Skeletal muscle tissue (tissue), 4 donors: ENCODE data around the gene CPXM1. TPM values are rescaled to one million over a fixed set of nuclear protein-coding genes. Genes with fewer than 3 reads are reported as not detected.
A peak's percentile ranks its signal among the peaks of the same experiment; 100 is the strongest.

Experiments
- H3K27ac ChIP-seq: one replicate; pipeline ENCODE4 v1.7.0; 2013; ENCODE audit warnings: mild to moderate bottlenecking, low read depth, low read length, inconsistent platforms
- H3K27me3 ChIP-seq, 3 donors: one replicate each; pipeline ENCODE4 v1.7.0; 2013; ENCODE audit warnings: low read length in 3 of 3; ENCODE audit not compliant: control insufficient read depth in 3 of 3, insufficient read depth in 3 of 3
- H3K36me3 ChIP-seq, 3 donors: one replicate each; pipeline ENCODE4 v1.7.0; 2013; ENCODE audit warnings: low read length in 3 of 3; ENCODE audit not compliant: control insufficient read depth in 3 of 3, insufficient read depth in 3 of 3
- H3K4me1 ChIP-seq, 3 donors: one replicate each; pipeline ENCODE4 v1.7.0; 2013; ENCODE audit warnings: low read length in 3 of 3, mild to moderate bottlenecking in 3 of 3; ENCODE audit not compliant: control insufficient read depth in 3 of 3, insufficient read depth in 3 of 3
- H3K4me3 ChIP-seq, 3 donors: one replicate each; pipeline ENCODE4 v1.7.0; 2013; ENCODE audit warnings: low read length in 3 of 3
- H3K9ac ChIP-seq, 3 donors: one replicate each; pipeline ENCODE4 v1.7.0; 2013; ENCODE audit warnings: low read length in 3 of 3, mild to moderate bottlenecking in 3 of 3, moderate library complexity in 2 of 3, low read depth in 1 of 3
- H3K9me3 ChIP-seq, 3 donors: one replicate each; pipeline ENCODE4 v1.7.0; 2013; ENCODE audit warnings: low read length in 3 of 3; ENCODE audit not compliant: control insufficient read depth in 3 of 3
- total RNA-seq: library from RNA; depleted of rRNA; stranded (reverse); fragments of >200 nt; gene quantifications from one replicate; pipeline ENCODE4 v1.2.3, GENCODE V29; 2014
- donor health status: Osteomylitis.

Gene CPXM1
- total RNA-seq, 1 donor from 2014 or later = 26.1 TPM

DNA sequence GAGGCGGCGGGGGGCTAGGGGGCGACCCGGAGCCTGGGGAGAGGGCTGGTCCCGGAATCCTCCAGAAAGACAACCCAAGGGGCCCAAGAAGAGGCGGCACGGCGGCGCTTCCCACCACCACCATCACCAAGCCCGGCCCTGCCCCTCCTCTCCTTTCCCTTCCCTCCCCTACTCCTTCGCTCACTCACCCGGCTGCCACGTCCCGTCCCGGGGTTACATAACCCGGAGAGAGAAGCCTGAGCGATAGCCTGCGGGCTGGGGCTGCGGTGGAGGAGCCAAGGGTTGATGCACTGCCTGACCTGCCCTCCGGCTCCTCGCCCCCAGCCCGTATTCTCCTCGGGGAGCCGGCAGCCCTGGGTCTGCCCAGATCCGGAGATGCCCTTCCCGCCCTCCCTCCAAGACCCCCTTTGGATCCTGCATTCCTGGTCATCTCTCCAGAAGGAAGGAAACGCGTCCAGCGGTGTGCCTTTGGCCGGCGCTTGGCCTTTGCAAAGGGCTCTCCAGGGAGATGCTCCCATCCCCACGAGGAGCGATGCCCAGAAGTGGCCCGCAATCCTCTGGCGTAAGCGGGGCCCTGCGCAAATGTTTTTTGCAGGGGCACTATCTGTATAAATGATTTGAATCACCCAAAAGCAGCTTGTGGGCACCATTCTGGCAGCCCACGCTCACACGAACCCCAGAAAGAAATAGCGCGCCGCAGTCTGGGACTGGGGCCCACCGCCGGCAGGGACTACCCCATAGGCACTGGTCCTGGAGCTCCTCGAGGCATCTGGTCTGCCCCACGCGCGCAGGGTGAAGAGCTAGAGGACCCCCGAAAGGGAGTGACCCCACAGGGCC, 4.6 kb upstream of the CPXM1 start:
- Histone ChIP-seq H3K27ac (no peak overlapping the region), H3K9me3 (no peaks in the 10 kb centered on the region), H3K4me1 (peaks cover 0 to 6% (median 2%) of the 10 kb centered on the region in 3 donors), H3K27me3 (peaks cover 44 to 63% (median 59%) of the 10 kb centered on the region in 3 donors), H3K36me3 (no peaks in the 10 kb centered on the region), H3K9ac (no peak overlapping the region), H3K4me3 (no peak overlapping the region)

DNA sequence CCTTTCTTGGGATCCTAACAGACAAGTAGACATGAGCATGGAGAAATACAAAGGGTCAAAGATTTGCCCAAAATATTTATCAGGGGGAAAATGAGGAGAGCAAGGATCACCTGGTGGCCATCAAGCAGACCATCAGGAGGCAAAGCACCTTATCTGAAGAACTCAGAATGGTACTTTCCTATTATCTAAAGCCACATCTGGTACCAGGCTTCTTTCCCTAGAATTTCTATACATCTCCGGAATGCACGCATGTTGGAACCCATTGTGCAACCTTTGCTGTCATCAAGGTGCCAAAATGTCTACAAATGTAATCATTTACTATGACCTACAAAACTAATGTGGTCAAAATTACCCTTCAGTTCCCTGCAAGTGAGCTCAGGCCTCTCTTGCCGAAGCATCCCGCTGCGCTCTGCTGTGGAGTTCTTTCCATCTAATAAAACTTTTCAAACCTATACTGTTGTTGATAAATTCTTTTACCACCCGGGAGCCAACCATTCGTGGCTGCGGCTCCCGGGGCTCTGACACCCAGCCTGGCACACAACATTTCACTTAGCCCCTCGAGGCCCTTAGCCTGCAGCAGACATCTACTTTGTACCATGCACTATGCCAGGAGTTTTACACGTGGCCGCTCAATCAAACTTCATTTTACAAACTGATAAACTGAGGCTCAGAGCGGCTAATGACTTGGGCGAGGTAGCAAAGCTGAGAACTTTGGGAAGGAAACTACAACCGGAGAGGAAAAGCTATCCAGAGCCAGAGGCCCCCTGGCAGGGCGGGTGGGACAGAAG, 3.8 kb upstream of the CPXM1 start:
- Histone ChIP-seq H3K9ac (no peak overlapping the region), H3K27me3 (peaks cover 51 to 71% (median 67%) of the 10 kb centered on the region in 3 donors), H3K36me3 (no peaks in the 10 kb centered on the region), H3K4me3 (no peak overlapping the region), H3K9me3 (no peaks in the 10 kb centered on the region), H3K4me1 (peaks cover 3 to 11% (median 4%) of the 10 kb centered on the region in 3 donors), H3K27ac (no peak overlapping the region)

DNA sequence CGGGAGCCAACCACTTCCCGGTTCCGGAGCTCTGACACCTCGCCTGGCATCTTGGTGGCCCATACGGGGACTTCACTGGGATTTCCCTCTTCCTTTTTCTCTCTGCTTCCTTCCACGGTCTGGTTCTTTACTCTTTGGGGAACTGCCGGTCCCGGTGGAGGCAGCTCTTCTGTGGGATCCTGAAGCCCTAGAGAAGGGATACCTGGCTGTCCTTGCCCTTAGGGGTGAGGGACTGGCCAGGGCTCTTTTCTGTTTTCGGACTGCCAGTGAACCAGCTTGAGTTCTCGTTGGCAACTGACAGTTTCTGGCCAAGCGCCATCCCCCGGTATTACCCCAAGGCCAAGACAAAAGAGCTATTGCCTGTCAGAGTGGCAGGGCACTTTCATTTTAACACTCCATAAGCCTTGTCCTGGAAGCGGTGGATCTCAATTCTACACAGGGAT, 880 bp upstream of the CPXM1 start:
- peaks cover 59 to 80% (median 74%) of the 10 kb centered on the region in 3 donors for H3K27me3 ChIP-seq
- H3K4me3 ChIP-seq = no peak overlapping the region
- no peaks in the 10 kb centered on the region for H3K9me3 ChIP-seq
- peaks cover 3 to 11% (median 4%) of the 10 kb centered on the region in 3 donors for H3K4me1 ChIP-seq
- no peak overlapping the region for H3K9ac ChIP-seq
- H3K27ac ChIP-seq = no peak overlapping the region
- no peaks in the 10 kb centered on the region for H3K36me3 ChIP-seq

DNA sequence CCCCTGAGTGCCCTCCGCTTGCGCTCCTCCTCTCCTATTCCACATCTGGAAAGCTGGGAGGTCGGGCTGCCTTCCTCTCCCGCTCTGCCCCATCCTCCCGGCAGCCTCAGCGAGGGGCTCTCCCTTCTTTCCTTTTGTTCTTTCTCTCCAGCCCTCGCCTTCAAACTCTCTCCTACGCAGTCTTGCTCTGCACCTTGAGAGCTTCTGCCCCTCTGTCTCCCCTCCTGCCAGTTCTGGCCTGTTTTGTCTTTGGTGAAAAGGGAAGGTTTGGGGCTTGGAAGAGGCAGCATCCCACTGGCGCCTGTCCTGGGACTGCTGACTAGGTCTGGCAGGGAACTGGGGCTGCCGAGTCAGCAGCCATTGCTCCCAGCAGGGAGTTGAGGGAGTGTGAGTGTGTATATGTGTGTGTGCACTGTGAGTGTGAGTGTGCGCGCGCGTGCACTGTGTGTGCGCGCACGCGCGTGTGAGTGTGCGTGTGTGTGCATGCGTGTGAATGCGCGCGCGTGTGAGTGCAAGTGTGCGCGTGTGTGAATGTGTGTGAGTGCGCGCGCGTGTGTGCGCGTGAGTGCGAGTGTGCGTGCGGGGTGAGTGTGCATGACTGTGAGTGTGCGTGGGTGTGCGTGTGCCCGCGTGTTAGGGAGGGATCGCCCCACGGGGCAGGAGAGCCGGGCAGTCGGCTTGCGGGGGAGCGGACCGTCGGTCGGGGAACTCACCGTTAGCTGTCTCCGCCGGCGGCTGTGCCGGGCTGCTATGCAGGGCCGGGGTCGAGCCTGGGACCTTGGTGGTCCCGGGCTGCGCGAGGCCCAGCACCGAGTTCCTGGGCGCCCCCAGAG, 523 bp downstream of the CPXM1 start:
- H3K4me3 ChIP-seq = peak overlapping the region; percentile 26 to 64 (median 41)
- no peaks in the 10 kb centered on the region for H3K9me3 ChIP-seq
- H3K4me1 ChIP-seq = peaks cover 3 to 11% (median 4%) of the 10 kb centered on the region in 3 donors
- peak overlapping the region in 1 of 3 donors; percentile 43 for H3K9ac ChIP-seq
- no peaks in the 10 kb centered on the region for H3K36me3 ChIP-seq
- no peak overlapping the region for H3K27ac ChIP-seq
- peaks cover 49 to 76% (median 64%) of the 10 kb centered on the region in 3 donors for H3K27me3 ChIP-seq

DNA sequence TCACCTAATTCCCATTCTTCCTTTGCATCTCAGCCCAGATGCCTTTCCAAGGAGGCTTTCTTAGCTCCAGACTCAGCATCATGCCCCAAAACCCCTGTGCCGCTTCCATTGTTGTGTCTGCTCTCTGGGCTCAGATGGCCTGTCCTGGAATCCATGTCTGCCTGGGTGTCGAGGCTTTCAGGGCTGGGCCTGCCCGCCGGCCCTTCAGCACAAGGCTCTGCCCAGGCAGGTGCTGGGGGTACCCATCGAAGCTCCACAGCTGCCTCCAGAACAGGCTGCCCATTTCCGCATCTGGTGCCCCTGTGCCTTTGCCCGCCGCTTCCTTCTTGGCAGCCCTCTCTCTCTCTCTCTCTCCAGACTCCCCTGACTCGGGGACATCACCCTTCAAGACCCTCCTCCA, 1.2 kb downstream of the CPXM1 start:
- H3K36me3 ChIP-seq = no peaks in the 10 kb centered on the region
- H3K27me3 ChIP-seq = peaks cover 50 to 76% (median 61%) of the 10 kb centered on the region in 3 donors
- H3K4me3 ChIP-seq = peak overlapping the region in 1 of 3 donors; percentile 26
- peaks cover 3 to 11% (median 4%) of the 10 kb centered on the region in 3 donors for H3K4me1 ChIP-seq
- no peak overlapping the region for H3K9ac ChIP-seq
- H3K9me3 ChIP-seq = no peaks in the 10 kb centered on the region
- H3K27ac ChIP-seq = no peak overlapping the region

DNA sequence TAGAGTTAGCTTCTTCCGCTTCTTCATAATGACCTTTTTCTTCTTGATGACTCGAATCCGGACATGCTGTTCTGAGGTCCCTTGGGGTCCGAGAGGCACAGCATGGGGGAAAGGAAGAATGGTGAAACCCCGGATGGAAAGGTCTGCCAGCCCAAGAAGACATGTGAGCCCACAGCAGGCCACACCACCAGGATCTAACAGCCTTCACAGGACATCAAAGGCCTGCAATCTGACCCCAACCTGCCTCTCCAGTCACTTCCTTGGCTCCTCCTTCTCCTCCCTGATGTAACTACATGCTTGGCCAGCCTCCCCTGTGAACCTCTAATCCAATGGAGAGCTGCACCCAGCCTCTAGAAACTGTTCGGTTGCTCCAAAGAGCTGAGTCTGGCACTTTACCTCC, 1.6 kb downstream of the CPXM1 start:
- Histone ChIP-seq H3K4me1 (peaks cover 3 to 11% (median 4%) of the 10 kb centered on the region in 3 donors), H3K27me3 (peaks cover 50 to 76% (median 56%) of the 10 kb centered on the region in 3 donors), H3K4me3 (no peak overlapping the region), H3K36me3 (no peaks in the 10 kb centered on the region), H3K27ac (no peak overlapping the region), H3K9me3 (no peaks in the 10 kb centered on the region), H3K9ac (no peak overlapping the region)

DNA sequence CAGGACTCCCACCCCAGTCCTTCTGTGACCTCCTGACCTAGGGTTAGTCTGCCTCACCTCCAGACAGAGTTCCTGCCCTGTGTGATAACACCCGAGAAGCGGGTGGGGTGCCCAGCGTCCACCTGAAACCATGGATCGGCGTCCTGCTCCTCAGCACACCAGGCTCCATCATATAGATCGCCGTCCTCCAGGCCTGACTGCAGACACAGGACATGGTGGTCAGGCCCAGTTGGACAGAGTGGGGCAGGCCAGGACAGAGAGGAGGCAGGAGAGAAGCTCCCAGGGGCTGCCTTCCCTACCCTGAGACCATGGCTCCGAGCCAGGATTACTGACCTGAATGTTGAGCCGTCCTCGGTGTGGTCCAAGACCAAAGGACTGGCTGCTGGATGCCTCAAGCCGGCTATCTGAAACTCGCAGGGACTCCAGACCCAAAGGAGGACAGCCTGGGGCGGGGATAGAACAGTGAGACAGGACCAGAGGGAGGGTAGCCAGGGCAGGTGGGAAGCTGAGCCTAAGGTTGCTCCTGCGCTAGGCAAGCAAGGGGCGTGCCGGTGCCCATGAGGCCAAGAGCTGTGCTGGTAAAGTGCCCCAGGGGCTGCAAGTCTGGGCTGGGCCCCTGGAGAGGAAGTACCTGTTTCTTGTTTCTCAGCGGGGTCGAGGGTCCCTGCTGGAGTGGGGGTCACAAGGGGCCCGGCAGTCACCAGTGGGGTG, 2.2 kb downstream of the CPXM1 start:
- H3K27me3 ChIP-seq = peaks cover 52 to 75% (median 58%) of the 10 kb centered on the region in 3 donors
- no peaks in the 10 kb centered on the region for H3K36me3 ChIP-seq
- peaks cover 3 to 11% (median 4%) of the 10 kb centered on the region in 3 donors for H3K4me1 ChIP-seq
- H3K9ac ChIP-seq = no peak overlapping the region
- H3K4me3 ChIP-seq = no peak overlapping the region
- no peak overlapping the region for H3K27ac ChIP-seq
- H3K9me3 ChIP-seq = no peaks in the 10 kb centered on the region

DNA sequence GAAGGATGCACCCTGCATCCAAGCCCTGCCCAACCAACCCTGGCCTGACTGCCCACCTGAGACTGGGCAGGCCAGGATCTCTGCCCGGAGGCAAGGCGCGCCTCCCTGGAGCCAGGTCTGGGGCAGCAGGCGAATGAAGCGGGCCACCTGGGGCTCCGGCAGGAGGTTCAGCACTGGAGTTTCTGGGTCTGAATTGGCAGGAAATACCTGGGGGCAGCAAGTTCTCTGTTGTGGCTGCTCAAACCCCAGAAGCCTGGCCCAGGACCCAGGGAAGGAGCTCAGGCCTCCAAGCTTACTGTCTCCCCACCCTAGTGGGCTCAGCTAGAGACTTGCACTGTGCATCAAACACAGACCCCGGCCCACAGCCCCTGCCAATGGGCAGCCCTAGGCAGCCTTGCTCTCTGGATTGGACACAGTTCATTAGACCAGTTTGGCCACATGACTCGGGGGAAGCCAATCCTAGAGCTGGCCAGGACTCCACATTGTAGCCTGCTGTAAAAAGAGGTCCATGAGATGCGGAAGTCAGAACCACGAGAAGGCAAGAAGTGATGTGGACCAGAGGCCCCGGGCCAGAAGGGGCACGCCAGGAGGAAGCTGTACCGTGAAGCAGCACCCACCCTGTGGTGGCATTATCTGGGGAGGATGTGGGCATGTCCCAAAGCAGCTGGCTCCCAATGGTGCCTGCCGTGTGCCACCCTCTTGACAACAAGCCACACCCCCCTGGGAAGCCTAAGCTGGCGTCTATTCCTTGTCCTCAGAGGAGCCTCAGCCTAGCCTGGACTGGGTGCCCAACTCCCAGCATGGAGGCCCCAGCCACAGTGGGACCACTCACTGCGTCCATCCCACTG, 3.1 kb downstream of the CPXM1 start:
- no peak overlapping the region for H3K9ac ChIP-seq
- no peaks in the 10 kb centered on the region for H3K36me3 ChIP-seq
- no peak overlapping the region for H3K27ac ChIP-seq
- H3K4me3 ChIP-seq = no peak overlapping the region
- H3K4me1 ChIP-seq = peaks cover 3 to 11% (median 4%) of the 10 kb centered on the region in 3 donors
- peaks cover 52 to 72% (median 53%) of the 10 kb centered on the region in 3 donors for H3K27me3 ChIP-seq
- no peaks in the 10 kb centered on the region for H3K9me3 ChIP-seq
